Loucy (cell line): Measurements from ENCODE around the gene GABBR2.

Experiments used
- H2AFZ ChIP-seq: fragments of 200-600 bp; sonication (generic); 2 replicates; pipeline ENCODE4 v1.6.0; 2016; ENCODE audit warnings: antibody characterized with exemption, mild to moderate bottlenecking, low read length, moderate library complexity
- H3F3A ChIP-seq: fragments of 200-600 bp; 2 replicates; pipeline ENCODE4 v1.6.0; 2016; ENCODE audit warnings: antibody characterized with exemption, low read depth, mild to moderate bottlenecking
- H3K27me3 ChIP-seq: fragments of 200-600 bp; sonication (generic); 2 replicates; pipeline ENCODE4 v1.6.1; 2014; ENCODE audit warnings: low read length, mild to moderate bottlenecking; ENCODE audit not compliant: insufficient read depth, poor library complexity, severe bottlenecking
- H3K36me3 ChIP-seq: fragments of 200-600 bp; sonication (generic); 2 replicates; pipeline ENCODE4 v1.6.1; 2016; ENCODE audit warnings: low read length; ENCODE audit not compliant: insufficient read depth
- H3K4me1 ChIP-seq: fragments of 200-600 bp; sonication (generic); 2 replicates; pipeline ENCODE4 v1.5.1; 2014; ENCODE audit warnings: low read length, mild to moderate bottlenecking; ENCODE audit not compliant: insufficient read depth, poor library complexity, severe bottlenecking
- H3K4me2 ChIP-seq: fragments of 200-600 bp; sonication (generic); 2 replicates; pipeline ENCODE4 v1.6.0; 2014; ENCODE audit warnings: antibody characterized with exemption, low read length, low read depth, mild to moderate bottlenecking; ENCODE audit not compliant: poor library complexity, severe bottlenecking
- H3K4me3 ChIP-seq: fragments of 200-600 bp; sonication (generic); 2 replicates; pipeline ENCODE4 v1.5.1; 2014; ENCODE audit warnings: low read length, mild to moderate bottlenecking, mixed read lengths; ENCODE audit not compliant: poor library complexity, severe bottlenecking
- H3K79me2 ChIP-seq: fragments of 200-600 bp; sonication (generic); 2 replicates; pipeline ENCODE4 v1.6.1; 2014; ENCODE audit warnings: low read length; ENCODE audit not compliant: insufficient read depth
- H3K9ac ChIP-seq: fragments of 200-600 bp; sonication (generic); 2 replicates; pipeline ENCODE4 v1.6.0; 2014; ENCODE audit warnings: mild to moderate bottlenecking, low read depth, low read length, moderate library complexity; ENCODE audit not compliant: poor library complexity, severe bottlenecking
- H3K9me2 ChIP-seq: fragments of 200-600 bp; sonication (generic); replicated peaks from 2 replicates; pipeline ENCODE4 v1.6.1; 2016; ENCODE audit warnings: low read depth, low read length, mixed read lengths
- H3K9me3 ChIP-seq: fragments of 200-600 bp; sonication (generic); 2 replicates; pipeline ENCODE4 v1.6.1; 2014; ENCODE audit warnings: mild to moderate bottlenecking, antibody characterized with exemption, low read length, low read depth; ENCODE audit not compliant: insufficient read depth
- H4K20me1 ChIP-seq: fragments of 200-600 bp; sonication (generic); 2 replicates; pipeline ENCODE4 v1.6.0; 2014; ENCODE audit warnings: antibody characterized with exemption, low read length, mild to moderate bottlenecking; ENCODE audit not compliant: insufficient read depth, poor library complexity, severe bottlenecking
- EZH2phosphoT487 ChIP-seq: fragments of 200-600 bp; IDR thresholded peaks from 2 replicates; pipeline ENCODE4 v1.6.1; 2018; ENCODE audit warnings: antibody characterized with exemption, mild to moderate bottlenecking, moderate library complexity, borderline replicate concordance
- TF ChIP-seq, protein P1 (sequence below): fragments of 200-600 bp; sonication (generic); conservative IDR thresholded peaks from 2 replicates; pipeline ENCODE4 v1.5.1; 2014; ENCODE audit warnings: mild to moderate bottlenecking, antibody characterized with exemption, low read length

Gene GABBR2

DNA sequence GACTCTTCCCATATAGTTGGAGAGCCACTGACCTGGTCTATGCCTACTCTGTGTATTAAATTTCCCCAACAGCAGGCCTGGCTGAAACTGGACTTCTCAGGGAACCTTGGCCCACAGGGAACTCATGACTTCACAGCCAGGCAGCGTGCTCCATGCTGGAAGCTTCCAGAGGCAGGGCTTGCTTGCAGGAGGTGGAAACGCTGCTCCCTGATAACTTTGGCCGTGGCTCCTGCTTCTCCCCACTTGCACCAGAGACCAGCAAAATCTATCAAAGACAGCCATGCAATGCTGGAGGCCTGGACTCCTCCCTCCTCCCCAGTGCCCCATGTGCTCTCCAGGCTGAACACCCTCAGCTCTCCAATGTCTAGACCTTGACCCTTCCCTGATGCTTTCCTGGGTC, 137.1 kb downstream of the GABBR2 start:
- Histone ChIP-seq H3K9ac (no peak overlapping the region), H3K36me3 (no peaks in the 10 kb centered on the region), H3K4me1 (peaks cover 15% of the 10 kb centered on the region), H3F3A (no peaks in the 10 kb centered on the region), H3K79me2 (no peaks in the 10 kb centered on the region), H3K9me2 (no peaks in the 10 kb centered on the region), H2AFZ (no peak overlapping the region), H3K9me3 (no peaks in the 10 kb centered on the region), H3K27me3 (no peaks in the 10 kb centered on the region), H3K4me2 (no peak overlapping the region), H4K20me1 (no peaks in the 10 kb centered on the region), H3K4me3 (no peak overlapping the region)
- no peak for TF ChIP-seq EZH2phosphoT487
- TF ChIP-seq, protein P1, sequence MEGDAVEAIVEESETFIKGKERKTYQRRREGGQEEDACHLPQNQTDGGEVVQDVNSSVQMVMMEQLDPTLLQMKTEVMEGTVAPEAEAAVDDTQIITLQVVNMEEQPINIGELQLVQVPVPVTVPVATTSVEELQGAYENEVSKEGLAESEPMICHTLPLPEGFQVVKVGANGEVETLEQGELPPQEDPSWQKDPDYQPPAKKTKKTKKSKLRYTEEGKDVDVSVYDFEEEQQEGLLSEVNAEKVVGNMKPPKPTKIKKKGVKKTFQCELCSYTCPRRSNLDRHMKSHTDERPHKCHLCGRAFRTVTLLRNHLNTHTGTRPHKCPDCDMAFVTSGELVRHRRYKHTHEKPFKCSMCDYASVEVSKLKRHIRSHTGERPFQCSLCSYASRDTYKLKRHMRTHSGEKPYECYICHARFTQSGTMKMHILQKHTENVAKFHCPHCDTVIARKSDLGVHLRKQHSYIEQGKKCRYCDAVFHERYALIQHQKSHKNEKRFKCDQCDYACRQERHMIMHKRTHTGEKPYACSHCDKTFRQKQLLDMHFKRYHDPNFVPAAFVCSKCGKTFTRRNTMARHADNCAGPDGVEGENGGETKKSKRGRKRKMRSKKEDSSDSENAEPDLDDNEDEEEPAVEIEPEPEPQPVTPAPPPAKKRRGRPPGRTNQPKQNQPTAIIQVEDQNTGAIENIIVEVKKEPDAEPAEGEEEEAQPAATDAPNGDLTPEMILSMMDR = no peak

DNA sequence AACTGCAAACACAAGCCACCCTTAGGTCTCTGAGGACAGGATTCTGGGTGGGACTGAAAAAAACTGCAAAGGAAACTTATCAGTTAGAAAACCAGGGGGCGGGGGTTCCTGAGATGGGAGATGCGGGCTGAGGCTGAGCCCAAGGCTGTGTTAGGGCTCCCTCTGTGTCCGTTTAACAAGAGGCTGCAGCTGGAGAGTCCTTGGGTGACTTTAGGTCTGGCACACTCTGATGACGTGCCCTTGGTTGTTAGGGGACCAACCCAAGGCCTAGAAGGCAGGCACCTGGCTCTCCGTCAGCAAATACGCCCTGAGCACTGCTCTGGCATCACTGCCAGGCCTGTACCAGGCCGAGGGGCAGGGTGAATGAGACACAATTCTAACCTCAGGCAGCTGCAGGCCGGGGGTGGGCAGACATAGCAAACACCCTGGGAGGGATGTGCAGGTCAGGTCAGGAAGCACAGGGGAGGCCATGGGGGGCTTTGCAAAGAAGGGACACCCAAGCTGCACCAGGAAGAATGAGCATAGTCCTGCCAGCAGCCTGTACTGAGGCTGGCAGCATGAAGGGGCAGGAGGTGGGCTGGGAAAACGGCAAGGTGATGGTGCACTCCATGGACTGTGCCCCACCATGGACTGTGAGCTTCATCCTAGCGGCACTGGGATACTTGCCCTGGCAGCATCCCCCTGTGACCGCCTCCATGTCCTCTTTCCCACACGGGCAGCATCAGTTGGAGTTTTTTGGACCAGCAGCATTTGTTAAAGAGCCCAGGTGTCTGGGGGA, 137.9 kb downstream of the GABBR2 start:
- H3K36me3 ChIP-seq = no peaks in the 10 kb centered on the region
- no peaks in the 10 kb centered on the region for H4K20me1 ChIP-seq
- no peaks in the 10 kb centered on the region for H3K27me3 ChIP-seq
- no peak overlapping the region for H3K9ac ChIP-seq
- H3F3A ChIP-seq = no peaks in the 10 kb centered on the region
- H3K4me1 ChIP-seq = peaks cover 8% of the 10 kb centered on the region
- no peak overlapping the region for H3K4me3 ChIP-seq
- H3K4me2 ChIP-seq = no peak overlapping the region
- no peaks in the 10 kb centered on the region for H3K79me2 ChIP-seq
- H3K9me2 ChIP-seq = no peaks in the 10 kb centered on the region
- TF ChIP-seq, protein P1 = no peak
- TF ChIP-seq EZH2phosphoT487 = no peak
- no peaks in the 10 kb centered on the region for H3K9me3 ChIP-seq
- no peak overlapping the region for H2AFZ ChIP-seq

DNA sequence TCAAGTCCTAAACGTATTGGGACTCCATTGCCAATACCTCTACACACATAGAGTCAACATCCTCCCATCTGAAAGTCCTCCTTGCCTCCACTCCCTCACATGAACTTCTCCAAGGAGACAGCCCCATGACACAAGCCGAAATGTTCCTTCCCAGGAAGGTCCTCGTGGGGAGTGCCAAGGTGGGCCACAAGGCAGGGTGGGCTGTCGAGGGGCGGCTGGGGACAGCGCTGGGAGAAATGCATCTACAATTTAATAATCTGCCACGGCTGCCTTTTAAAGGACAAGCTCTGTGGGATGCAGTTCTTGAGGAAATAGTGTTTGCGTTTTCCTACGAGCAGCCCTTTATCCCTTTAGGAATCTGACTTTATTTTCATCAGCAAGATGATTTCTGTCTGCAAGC, 138.7 kb downstream of the GABBR2 start:
- Histone ChIP-seq H3F3A (no peaks in the 10 kb centered on the region), H3K36me3 (no peaks in the 10 kb centered on the region), H3K27me3 (no peaks in the 10 kb centered on the region), H3K9ac (no peak overlapping the region), H2AFZ (no peak overlapping the region), H4K20me1 (no peaks in the 10 kb centered on the region), H3K4me1 (peaks cover 1% of the 10 kb centered on the region), H3K4me2 (no peak overlapping the region), H3K79me2 (no peaks in the 10 kb centered on the region), H3K9me2 (no peaks in the 10 kb centered on the region), H3K9me3 (no peaks in the 10 kb centered on the region), H3K4me3 (no peak overlapping the region)
- no peak for TF ChIP-seq EZH2phosphoT487
- TF ChIP-seq, protein P1 = no peak
